Neural crest cell (in vitro differentiated cells): ENCODE results near the gene MEIOSIN. TPM values are rescaled to one million over a fixed set of nuclear protein-coding genes. Genes with fewer than 3 reads are reported as not detected.

Experiments used
- DNase-seq: peaks from one replicate; pipeline ENCODE4 v3.0.0; 2021; ENCODE audit warnings: low read depth, mixed read lengths, low spot score
- H3K27ac Mint-ChIP-seq: one replicate; pipeline ENCODE4 v1.8.0; 2021; ENCODE audit warnings: mild to moderate bottlenecking, mixed read lengths; ENCODE audit not compliant: unreplicated experiment
- H3K27me3 Mint-ChIP-seq: 2 replicates; pipeline ENCODE4 v1.8.0; 2021; ENCODE audit warnings: low read depth, mild to moderate bottlenecking, mixed read lengths
- H3K36me3 Mint-ChIP-seq: 2 replicates; pipeline ENCODE4 v1.8.0; 2021; ENCODE audit warnings: low read depth, mild to moderate bottlenecking, mixed read lengths
- H3K4me1 Mint-ChIP-seq: 2 replicates; pipeline ENCODE4 v1.8.0; 2021; ENCODE audit warnings: mixed read lengths
- H3K4me3 Mint-ChIP-seq: one replicate; pipeline ENCODE4 v1.8.0; 2021; ENCODE audit warnings: mild to moderate bottlenecking, mixed read lengths
- H3K9me3 Mint-ChIP-seq: 2 replicates; pipeline ENCODE4 v1.8.0; 2021; ENCODE audit warnings: mixed read lengths
- total RNA-seq: library from RNA; stranded (reverse); gene quantifications from 2 replicates; pipeline ENCODE4 v1.2.1, GENCODE V29; 2021
- TF ChIP-seq, protein P1 (sequence below): fragments of 200-600 bp; sonication (generic); conservative IDR thresholded peaks from 2 replicates; pipeline ENCODE4 v1.5.0; 2021; ENCODE audit warnings: antibody characterized with exemption, mild to moderate bottlenecking

The MEIOSIN gene
- total RNA-seq, 1 donor from 2014 or later, result not detected

DNA sequence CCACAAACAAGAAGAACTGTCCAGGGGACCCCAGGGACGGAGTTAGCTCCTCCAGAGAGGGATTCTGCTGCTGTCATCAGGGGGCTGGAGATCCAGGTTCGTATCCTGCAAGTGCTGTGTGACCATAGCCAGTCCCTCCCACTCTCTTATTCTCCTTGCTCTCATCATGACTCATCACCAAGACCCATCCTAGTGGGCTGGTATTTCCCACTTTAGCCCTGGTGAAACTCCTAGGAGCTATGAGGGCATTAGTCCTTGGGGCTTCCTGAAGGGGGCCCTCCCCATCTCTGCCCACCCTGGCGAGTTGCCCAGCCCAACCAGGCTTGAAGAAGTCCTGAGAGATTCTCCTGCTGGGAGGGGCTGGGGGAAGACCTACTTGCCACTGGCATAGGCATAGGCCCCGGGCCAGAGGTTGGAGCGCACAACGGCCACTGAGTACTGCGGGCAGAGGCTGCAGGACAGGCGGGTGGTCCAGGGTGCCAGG, 66.9 kb downstream of the MEIOSIN start:
- peaks cover 6% of the 10 kb centered on the region for H3K4me1 Mint-ChIP-seq
- H3K36me3 Mint-ChIP-seq, result no peaks in the 10 kb centered on the region
- no peaks in the 10 kb centered on the region for H3K27me3 Mint-ChIP-seq
- no peak overlapping the region for H3K27ac Mint-ChIP-seq
- no peaks in the 10 kb centered on the region for H3K9me3 Mint-ChIP-seq
- TF ChIP-seq, protein P1, sequence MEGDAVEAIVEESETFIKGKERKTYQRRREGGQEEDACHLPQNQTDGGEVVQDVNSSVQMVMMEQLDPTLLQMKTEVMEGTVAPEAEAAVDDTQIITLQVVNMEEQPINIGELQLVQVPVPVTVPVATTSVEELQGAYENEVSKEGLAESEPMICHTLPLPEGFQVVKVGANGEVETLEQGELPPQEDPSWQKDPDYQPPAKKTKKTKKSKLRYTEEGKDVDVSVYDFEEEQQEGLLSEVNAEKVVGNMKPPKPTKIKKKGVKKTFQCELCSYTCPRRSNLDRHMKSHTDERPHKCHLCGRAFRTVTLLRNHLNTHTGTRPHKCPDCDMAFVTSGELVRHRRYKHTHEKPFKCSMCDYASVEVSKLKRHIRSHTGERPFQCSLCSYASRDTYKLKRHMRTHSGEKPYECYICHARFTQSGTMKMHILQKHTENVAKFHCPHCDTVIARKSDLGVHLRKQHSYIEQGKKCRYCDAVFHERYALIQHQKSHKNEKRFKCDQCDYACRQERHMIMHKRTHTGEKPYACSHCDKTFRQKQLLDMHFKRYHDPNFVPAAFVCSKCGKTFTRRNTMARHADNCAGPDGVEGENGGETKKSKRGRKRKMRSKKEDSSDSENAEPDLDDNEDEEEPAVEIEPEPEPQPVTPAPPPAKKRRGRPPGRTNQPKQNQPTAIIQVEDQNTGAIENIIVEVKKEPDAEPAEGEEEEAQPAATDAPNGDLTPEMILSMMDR, result no peak
- DNase-seq, result no peak
- no peak overlapping the region for H3K4me3 Mint-ChIP-seq

DNA sequence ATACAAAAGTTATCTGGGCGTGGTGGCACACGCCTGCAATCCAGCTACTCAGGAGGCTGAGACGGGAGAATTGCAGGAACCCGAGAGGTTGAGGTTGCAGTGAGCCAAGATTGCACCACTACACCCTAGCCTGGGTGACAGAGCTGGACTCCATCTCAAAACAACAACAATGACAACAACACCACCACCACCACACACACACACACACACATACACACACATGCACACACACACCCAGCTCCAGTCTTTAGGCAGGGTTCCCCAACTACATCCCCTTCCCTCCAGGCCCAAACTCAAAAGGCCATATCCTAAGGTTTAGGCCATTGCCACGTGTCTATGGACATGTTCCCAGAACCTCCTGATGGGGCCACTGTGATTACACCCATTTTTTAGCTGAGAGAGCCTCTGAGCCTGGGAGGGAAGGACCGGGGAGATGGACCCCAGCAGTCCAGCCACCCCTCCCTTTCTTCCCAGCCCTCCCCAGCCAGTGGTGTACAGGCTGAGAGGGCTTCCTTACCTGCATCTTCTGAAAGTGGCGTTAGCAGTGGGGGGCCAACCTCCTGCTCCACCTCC, 68.5 kb downstream of the MEIOSIN start:
- H3K9me3 Mint-ChIP-seq, result no peaks in the 10 kb centered on the region
- TF ChIP-seq, protein P1, result no peak
- DNase-seq, result no peak
- no peaks in the 10 kb centered on the region for H3K27me3 Mint-ChIP-seq
- H3K4me3 Mint-ChIP-seq, result no peak overlapping the region
- H3K36me3 Mint-ChIP-seq, result no peaks in the 10 kb centered on the region
- peak overlapping the region; percentile 94 for H3K27ac Mint-ChIP-seq
- peaks cover 6% of the 10 kb centered on the region for H3K4me1 Mint-ChIP-seq

DNA sequence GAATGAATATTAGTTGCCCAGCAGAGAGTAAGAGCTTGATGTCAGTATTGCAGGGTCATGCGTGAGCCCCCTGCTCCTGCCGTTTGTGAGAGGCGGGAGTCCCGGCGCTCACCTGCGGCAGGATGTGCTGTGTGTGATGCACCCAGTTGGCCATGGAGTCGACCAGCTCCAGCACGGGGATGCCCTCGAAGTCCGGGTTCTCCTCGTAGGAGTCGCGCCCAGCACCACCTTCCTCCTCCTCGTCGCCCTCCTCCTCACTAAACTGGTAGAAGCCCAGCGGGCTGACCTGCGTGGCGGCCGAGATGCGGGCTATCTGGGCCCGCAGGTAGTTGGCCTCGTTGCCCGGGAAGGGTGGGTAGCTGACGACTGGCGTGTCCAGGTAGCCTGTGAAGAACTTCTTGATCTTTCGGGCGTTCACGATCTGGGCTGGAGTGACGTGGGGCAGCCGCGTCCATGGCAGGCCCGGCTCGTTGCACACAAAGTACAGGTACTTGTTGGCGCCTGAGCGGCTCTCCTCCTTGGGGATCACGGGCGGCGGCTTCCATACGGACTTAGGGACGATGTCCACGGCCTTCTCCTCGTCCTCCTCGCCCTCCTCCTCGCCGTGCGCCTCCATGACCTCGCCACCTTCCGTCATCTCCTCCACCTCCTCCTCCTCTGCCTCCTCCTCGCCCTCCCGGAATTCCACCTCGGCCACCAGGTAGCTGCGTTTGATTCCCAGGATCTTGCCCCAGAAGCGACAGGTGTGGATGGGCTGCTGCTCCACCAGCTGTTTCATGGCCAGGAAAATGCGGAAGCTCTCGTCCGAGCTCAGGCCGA, 71.1 kb downstream of the MEIOSIN start:
- no peak for DNase-seq
- Mint-ChIP-seq H3K27ac (no peak overlapping the region), H3K9me3 (no peaks in the 10 kb centered on the region), H3K4me1 (peaks cover under 1% of the 10 kb centered on the region), H3K36me3 (no peaks in the 10 kb centered on the region), H3K4me3 (no peak overlapping the region), H3K27me3 (no peaks in the 10 kb centered on the region)
- TF ChIP-seq, protein P1, result no peak

DNA sequence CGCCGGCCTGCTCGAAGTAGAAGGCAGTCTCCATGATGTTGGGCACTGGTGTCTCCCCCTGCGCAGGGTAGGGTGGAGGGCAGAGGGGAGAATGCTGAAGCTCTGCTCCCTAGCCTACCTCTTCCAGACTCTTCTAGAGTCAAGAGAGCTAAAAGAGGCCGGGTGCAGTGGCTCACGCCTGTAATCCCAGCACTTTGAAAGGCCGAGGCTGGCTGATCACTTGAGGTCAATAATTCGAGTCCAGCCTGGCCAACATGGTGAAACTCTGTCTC, 71.7 kb downstream of the MEIOSIN start:
- no peak for DNase-seq
- peaks cover 5% of the 10 kb centered on the region for H3K4me1 Mint-ChIP-seq
- no peaks in the 10 kb centered on the region for H3K9me3 Mint-ChIP-seq
- H3K27me3 Mint-ChIP-seq, result no peaks in the 10 kb centered on the region
- no peak overlapping the region for H3K27ac Mint-ChIP-seq
- TF ChIP-seq, protein P1, result no peak
- no peaks in the 10 kb centered on the region for H3K36me3 Mint-ChIP-seq
- H3K4me3 Mint-ChIP-seq, result no peak overlapping the region

DNA sequence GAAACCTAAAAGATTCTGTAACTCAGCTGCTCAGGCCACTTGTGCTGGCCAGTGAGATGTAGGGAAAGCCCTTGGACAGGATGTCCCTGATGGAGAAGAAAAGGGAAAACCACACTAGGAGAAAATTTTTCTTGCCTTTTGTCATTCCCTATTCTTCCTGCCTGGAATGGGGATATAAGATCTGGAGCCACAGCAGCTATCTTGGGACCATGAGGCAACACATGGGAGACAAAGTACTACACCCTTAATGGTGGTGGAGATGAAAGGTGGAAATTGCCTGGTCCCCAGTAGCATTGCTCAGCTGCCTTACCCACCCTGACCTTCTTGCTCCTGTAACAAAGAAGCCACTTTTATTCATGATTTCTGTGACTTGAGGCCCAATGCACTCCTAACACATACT, 72.5 kb downstream of the MEIOSIN start:
- Mint-ChIP-seq H3K4me3 (no peak overlapping the region), H3K27me3 (no peaks in the 10 kb centered on the region), H3K27ac (no peak overlapping the region), H3K36me3 (no peaks in the 10 kb centered on the region), H3K4me1 (peaks cover 5% of the 10 kb centered on the region), H3K9me3 (no peaks in the 10 kb centered on the region)
- no peak for DNase-seq
- TF ChIP-seq, protein P1, result no peak
